Activated CD8-positive, alpha-beta T cell treated with anti-CD3 and anti-CD28 coated beads, Interleukin-2, amount 10 ng/mL, durations not matched to agents 7 days and 5 days (primary cell): ENCODE results near the gene OTX1. TPM values are rescaled to one million over a fixed set of nuclear protein-coding genes. Genes with fewer than 3 reads are reported as not detected.

ENCODE experiments used
- ATAC-seq: fragments of 150-1000 bp; cut with Tn5 transposase; one replicate; pipeline ENCODE4 v1.10.0; 2021; ENCODE audit warnings: moderate library complexity
- CTCF ChIA-PET: fragments of 350-600 bp; sonication (Branson Sonifier 250); formaldehyde crosslinking; loops from one replicate; lab custom pipeline; 2021; ENCODE audit warnings: antibody characterized with exemption; lab: Charles Lee
- POLR2A ChIA-PET: fragments of 350-600 bp; sonication (Branson Sonifier 250); formaldehyde crosslinking; loops from one replicate; lab custom pipeline; 2021; ENCODE audit warnings: antibody characterized with exemption; lab: Charles Lee
- DNase-seq: peaks from one replicate; pipeline ENCODE4 v3.0.0-alpha.2; 2020
- H3K27ac Mint-ChIP-seq: one replicate; pipeline ENCODE4 v1.8.0; 2021; ENCODE audit warnings: mild to moderate bottlenecking, mixed read lengths
- H3K27me3 Mint-ChIP-seq: one replicate; pipeline ENCODE4 v1.8.0; 2021; ENCODE audit warnings: low read depth, mixed read lengths
- H3K36me3 Mint-ChIP-seq: one replicate; pipeline ENCODE4 v1.8.0; 2021; ENCODE audit warnings: low read depth, mixed read lengths
- H3K4me1 Mint-ChIP-seq: one replicate; pipeline ENCODE4 v1.8.0; 2021; ENCODE audit warnings: low read depth, mixed read lengths
- H3K4me3 Mint-ChIP-seq: one replicate; pipeline ENCODE4 v1.8.0; 2021; ENCODE audit warnings: mild to moderate bottlenecking, mixed read lengths
- H3K9me3 Mint-ChIP-seq: one replicate; pipeline ENCODE4 v1.8.0; 2022; ENCODE audit warnings: mixed read lengths; ENCODE audit not compliant: insufficient read depth
- total RNA-seq, 2 experiments: library from RNA; stranded (reverse); gene quantifications; one replicate each; pipeline ENCODE4 v1.2.3, GENCODE V29; 2021

OTX1 gene
- total RNA-seq, 2 experiments from 2014 or later: not detected

- ATAC-seq (no peak), DNase-seq (no peak)
- H3K27me3 Mint-ChIP-seq: peaks cover 3% of the 10 kb centered on the region
- no peaks in the 10 kb centered on the region for H3K36me3 Mint-ChIP-seq
- H3K9me3 Mint-ChIP-seq: peaks cover 4% of the 10 kb centered on the region
- no peak overlapping the region for H3K27ac Mint-ChIP-seq
- ChIA-PET CTCF (no interaction called here), POLR2A (no interaction called here)
- H3K4me3 Mint-ChIP-seq: no peak overlapping the region
- H3K4me1 Mint-ChIP-seq: no peaks in the 10 kb centered on the region
Observed at GRCh38 chr2:63099032-63099431, 48.4 kb downstream of the OTX1 start.

DNA sequence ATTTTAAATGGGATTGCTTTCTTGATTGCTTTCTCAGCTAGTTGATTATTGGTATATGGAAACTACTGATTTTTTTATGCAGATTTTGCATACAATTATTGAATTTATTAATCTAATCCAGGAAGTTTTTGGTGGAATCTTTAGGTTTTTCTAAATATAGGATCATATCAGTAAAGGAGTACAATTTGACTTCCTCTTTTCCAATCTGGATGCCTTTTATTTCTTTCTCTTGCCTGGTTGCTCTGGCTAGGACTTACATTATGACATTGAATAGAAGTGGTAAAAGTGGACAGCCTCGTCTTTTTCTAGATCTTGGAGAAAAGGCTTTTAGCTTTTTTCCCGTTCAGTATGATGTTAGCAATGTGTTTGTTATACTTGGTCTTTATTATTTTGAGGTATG is 51.3 kb downstream of the OTX1 start:
- no peak for DNase-seq
- Mint-ChIP-seq H3K9me3 (peaks cover 17% of the 10 kb centered on the region), H3K27ac (no peak overlapping the region), H3K27me3 (peaks cover 3% of the 10 kb centered on the region), H3K36me3 (no peaks in the 10 kb centered on the region), H3K4me3 (no peak overlapping the region), H3K4me1 (no peaks in the 10 kb centered on the region)
- ATAC-seq: no peak
- POLR2A ChIA-PET: no interaction called here
- CTCF ChIA-PET: no interaction called here

DNA sequence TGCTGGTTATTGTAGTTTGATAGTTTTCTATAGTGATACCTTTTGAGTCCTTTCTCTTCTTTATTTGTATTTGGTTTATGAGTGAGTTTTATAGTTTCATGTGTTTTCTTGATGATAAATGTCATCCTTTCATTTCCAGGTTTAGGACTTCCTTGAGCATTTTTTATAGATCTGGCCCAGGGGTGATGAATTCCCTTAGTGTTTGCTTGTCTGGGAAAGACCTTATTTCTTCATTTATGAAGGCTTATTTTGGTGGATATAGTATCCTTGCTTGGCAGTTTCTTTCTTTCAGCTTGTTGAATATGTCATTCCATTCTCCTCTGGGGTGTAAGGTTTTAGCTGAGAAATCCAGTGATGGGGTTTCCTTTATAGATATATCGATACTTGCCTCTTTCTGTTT is 53.9 kb downstream of the OTX1 start:
- Mint-ChIP-seq H3K4me1 (no peaks in the 10 kb centered on the region), H3K4me3 (no peak overlapping the region), H3K36me3 (no peaks in the 10 kb centered on the region), H3K27me3 (peaks cover 3% of the 10 kb centered on the region), H3K9me3 (peaks cover 17% of the 10 kb centered on the region), H3K27ac (no peak overlapping the region)
- ATAC-seq: no peak
- ChIA-PET CTCF (no interaction called here), POLR2A (no interaction called here)
- no peak for DNase-seq
